H1 (cell line): ENCODE data around the gene RAB3C. TPM values are rescaled to one million over a fixed set of nuclear protein-coding genes. Genes with fewer than 3 reads are reported as not detected.

Source experiments
- BACH1 ChIP-seq: IDR thresholded peaks from 2 replicates; pipeline ENCODE4 v1.6.1; 2012; ENCODE audit warnings: low read length, improper control_type of control experiment
- GABPA ChIP-seq: IDR thresholded peaks from 2 replicates; pipeline ENCODE4 v1.6.1; 2011; ENCODE audit warnings: mild to moderate bottlenecking, low read length, moderate library complexity, borderline replicate concordance; ENCODE audit not compliant: insufficient read depth
- JUN ChIP-seq: IDR thresholded peaks from 2 replicates; pipeline ENCODE4 v1.6.1; 2011; ENCODE audit warnings: low read depth, mild to moderate bottlenecking, improper control_type of control experiment, low read length
- MAFK ChIP-seq: IDR thresholded peaks from 2 replicates; pipeline ENCODE4 v1.6.1; 2012; ENCODE audit warnings: low read depth, mild to moderate bottlenecking, improper control_type of control experiment, low read length
- RXRA ChIP-seq: IDR thresholded peaks from 2 replicates; pipeline ENCODE4 v1.6.1; 2011; ENCODE audit warnings: low read depth, mild to moderate bottlenecking, low read length, moderate library complexity; ENCODE audit not compliant: insufficient read depth
- SIRT6 ChIP-seq: IDR thresholded peaks from one replicate; pipeline ENCODE4 v1.7.1; 2012; ENCODE audit warnings: low read length, inconsistent platforms
- TBP ChIP-seq: IDR thresholded peaks from 2 replicates; pipeline ENCODE4 v1.6.1; 2011; ENCODE audit warnings: low read depth, low read length, improper control_type of control experiment
- TEAD4 ChIP-seq: IDR thresholded peaks from 2 replicates; pipeline ENCODE4 v1.6.1; 2012; ENCODE audit warnings: low read depth, low read length, inconsistent platforms, mixed read lengths
- polyA plus RNA-seq, 7 experiments: library from polyadenylated mRNA; depleted of rRNA in 3 of 7; stranded (reverse) in 5 of 7; unstranded in 2 of 7; fragments of >200 nt in 5 of 7; fragments of 200-250 nt in 2 of 7; gene quantifications; 1 replicate in 5 of 7; 2 replicates in 1 of 7; 4 replicates in 1 of 7; pipeline versions ENCODE4 v1.2.1 to v1.2.3, GENCODE V29; 2011 to 2013; ENCODE audit warnings: missing spikeins in 2 of 7, mixed read lengths in 2 of 7
- total RNA-seq: library from RNA; stranded (reverse); fragmentation: NEBNext Ultra II Directional; extraction: Animal tissue kit (Norgen Biotek cat#: 25700); gene quantifications from 2 replicates; pipeline ENCODE4 v1.2.1, GENCODE V29; 2021
- TF ChIP-seq, protein P1 (sequence below): IDR thresholded peaks from 2 replicates; pipeline ENCODE4 v1.6.1; 2012; ENCODE audit warnings: low read length, inconsistent platforms

RAB3C gene
- total and polyA plus RNA-seq, 2 of the 8 experiments (the other 6 are each of a cell fraction or from before 2014, with no cell fraction given) = 14.7 to 18.3 TPM

DNA sequence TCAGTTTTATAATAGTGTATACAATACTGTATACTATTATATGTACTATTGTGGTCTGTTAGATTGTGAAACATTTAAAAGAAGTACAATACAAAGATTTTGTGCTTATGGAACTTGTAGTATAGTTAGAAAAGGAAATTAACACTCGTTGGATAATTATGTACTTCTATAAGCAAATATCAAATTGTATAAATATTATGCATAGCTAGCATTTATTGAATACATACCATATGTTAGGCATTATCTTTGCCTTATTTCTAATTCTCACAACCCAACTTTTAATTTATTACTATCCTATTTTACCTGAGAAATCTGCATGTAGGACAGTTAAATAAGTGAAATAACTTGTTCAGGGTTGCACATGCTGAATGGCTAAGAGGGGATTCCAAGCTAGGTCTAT lies 37.5 kb downstream of the RAB3C start (continued):
- no peak for TF ChIP-seq RXRA
- no peak for TF ChIP-seq BACH1
- TF ChIP-seq, protein P1, sequence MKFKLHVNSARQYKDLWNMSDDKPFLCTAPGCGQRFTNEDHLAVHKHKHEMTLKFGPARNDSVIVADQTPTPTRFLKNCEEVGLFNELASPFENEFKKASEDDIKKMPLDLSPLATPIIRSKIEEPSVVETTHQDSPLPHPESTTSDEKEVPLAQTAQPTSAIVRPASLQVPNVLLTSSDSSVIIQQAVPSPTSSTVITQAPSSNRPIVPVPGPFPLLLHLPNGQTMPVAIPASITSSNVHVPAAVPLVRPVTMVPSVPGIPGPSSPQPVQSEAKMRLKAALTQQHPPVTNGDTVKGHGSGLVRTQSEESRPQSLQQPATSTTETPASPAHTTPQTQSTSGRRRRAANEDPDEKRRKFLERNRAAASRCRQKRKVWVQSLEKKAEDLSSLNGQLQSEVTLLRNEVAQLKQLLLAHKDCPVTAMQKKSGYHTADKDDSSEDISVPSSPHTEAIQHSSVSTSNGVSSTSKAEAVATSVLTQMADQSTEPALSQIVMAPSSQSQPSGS = no peak
- no peak for TF ChIP-seq TEAD4
- TF ChIP-seq GABPA = no peak
- TF ChIP-seq SIRT6 = no peak
- TF ChIP-seq MAFK = no peak
- TF ChIP-seq TBP = no peak
- no peak for TF ChIP-seq JUN
